Liver (tissue), 9 donors: ENCODE results near the gene POFUT1. TPM values are rescaled to one million over a fixed set of nuclear protein-coding genes. Genes with fewer than 3 reads are reported as not detected.

ENCODE experiments used
- DNase-seq: peaks from one replicate; pipeline ENCODE4 v3.0.0-alpha.2; 2017; ENCODE audit warnings: low spot score
- H3K27ac ChIP-seq, 2 donors: one replicate each; pipeline ENCODE4 v1.7.0; 2013; ENCODE audit warnings: inconsistent platforms in 2 of 2, low read length in 2 of 2, control low read depth in 1 of 2, low read depth in 1 of 2, mild to moderate bottlenecking in 1 of 2
- H3K27me3 ChIP-seq, 4 donors: one replicate each; pipeline versions ENCODE4 v1.6.1 to v1.7.0; 2013; ENCODE audit warnings: low read length in 3 of 4, inconsistent platforms in 1 of 4, mild to moderate bottlenecking in 1 of 4, moderate library complexity in 1 of 4; ENCODE audit not compliant: control insufficient read depth in 4 of 4, insufficient read depth in 4 of 4
- H3K36me3 ChIP-seq, 4 donors: one replicate each; pipeline versions ENCODE4 v1.6.1 to v1.7.0; 2013; ENCODE audit warnings: low read length in 3 of 4, mild to moderate bottlenecking in 3 of 4, low read depth in 1 of 4, moderate library complexity in 1 of 4; ENCODE audit not compliant: control insufficient read depth in 4 of 4, insufficient read depth in 3 of 4
- H3K4me1 ChIP-seq, 4 donors: one replicate each; pipeline versions ENCODE4 v1.6.1 to v1.7.0; 2013; ENCODE audit warnings: low read length in 3 of 4, mild to moderate bottlenecking in 3 of 4, moderate library complexity in 1 of 4; ENCODE audit not compliant: control insufficient read depth in 4 of 4, insufficient read depth in 4 of 4
- H3K4me3 ChIP-seq, 3 donors: one replicate each; pipeline versions ENCODE4 v1.6.1 to v1.7.0; 2013; ENCODE audit warnings: low read length in 3 of 3, control low read depth in 1 of 3, low read depth in 1 of 3, mild to moderate bottlenecking in 1 of 3
- H3K9ac ChIP-seq, 2 donors: one replicate each; pipeline ENCODE4 v1.7.0; 2013; ENCODE audit warnings: low read length in 2 of 2, mild to moderate bottlenecking in 2 of 2, moderate library complexity in 2 of 2, control low read depth in 1 of 2, low read depth in 1 of 2
- H3K9me3 ChIP-seq, 4 donors: one replicate each; pipeline versions ENCODE4 v1.6.1 to v1.7.0; 2013; ENCODE audit warnings: low read length in 3 of 4; ENCODE audit not compliant: control insufficient read depth in 4 of 4
- EGR1 ChIP-seq, 2 donors: IDR thresholded peaks; 2 replicates each; pipeline ENCODE4 v1.6.1; 2016 to 2018; ENCODE audit warnings: antibody characterized with exemption in 2 of 2, low read depth in 2 of 2
- FOXA2 ChIP-seq: IDR thresholded peaks from 2 replicates; pipeline ENCODE4 v1.6.1; 2016; ENCODE audit warnings: antibody characterized with exemption
- GABPA ChIP-seq, 2 donors: IDR thresholded peaks in 1 of 2; conservative IDR thresholded peaks in 1 of 2; 2 replicates each; pipeline ENCODE4 v1.6.1; 2016; ENCODE audit warnings: antibody characterized with exemption in 2 of 2, mild to moderate bottlenecking in 1 of 2, moderate library complexity in 1 of 2
- HNF4A ChIP-seq, 2 donors: conservative IDR thresholded peaks; 2 replicates each; pipeline ENCODE4 v1.6.1; 2016; ENCODE audit warnings: antibody characterized with exemption in 2 of 2, mild to moderate bottlenecking in 2 of 2
- JUND ChIP-seq, 2 donors: IDR thresholded peaks; 2 replicates each; pipeline ENCODE4 v1.6.1; 2016; ENCODE audit warnings: antibody characterized with exemption in 2 of 2
- NR2F2 ChIP-seq: IDR thresholded peaks from 2 replicates; pipeline ENCODE4 v1.6.1; 2016; ENCODE audit warnings: antibody characterized with exemption
- RAD21 ChIP-seq, 2 donors: IDR thresholded peaks; 2 replicates each; pipeline ENCODE4 v1.6.1; 2016; ENCODE audit warnings: antibody characterized with exemption in 2 of 2, mild to moderate bottlenecking in 2 of 2
- RXRA ChIP-seq, 2 donors: IDR thresholded peaks; 2 replicates each; pipeline ENCODE4 v1.6.1; 2017 to 2018; ENCODE audit warnings: antibody characterized with exemption in 2 of 2, mild to moderate bottlenecking in 1 of 2
- SP1 ChIP-seq: IDR thresholded peaks from 2 replicates; pipeline ENCODE4 v1.6.1; 2018; ENCODE audit warnings: antibody characterized with exemption, mild to moderate bottlenecking
- TAF1 ChIP-seq: conservative IDR thresholded peaks from 2 replicates; pipeline ENCODE4 v1.6.1; 2016; ENCODE audit warnings: antibody characterized with exemption, mild to moderate bottlenecking
- WGBS: extraction: QIAGEN DNeasy Blood & Tissue Kit; methylation state at CpG from one replicate; pipeline ENCODE4 v1.1.7; 2013; 5-methylcytosine and 5-hydroxymethylcytosine counted together
- polyA plus RNA-seq, 2 donors: library from polyadenylated mRNA; stranded (reverse) in 1 of 2; unstranded in 1 of 2; fragments of 200-250 nt in 1 of 2; fragments of >200 nt in 1 of 2; fragmentation: Nextera tagmentation in 1 of 2; extraction: Ambion mirVana in 1 of 2; gene quantifications; one replicate each; pipeline versions ENCODE4 v1.2.1 to v1.2.3, GENCODE V29; 2013 to 2015
- total RNA-seq, 2 donors: library from RNA; depleted of rRNA; stranded (reverse); fragments of >200 nt; gene quantifications; one replicate each; pipeline ENCODE4 v1.2.3, GENCODE V29; 2014
- TF ChIP-seq, protein P1 (sequence below): fragments of 150-350 bp; IDR thresholded peaks from 2 replicates; pipeline ENCODE4 v1.5.1; 2017; ENCODE audit warnings: improper control_type of control experiment, low read depth, low read length; ENCODE audit not compliant: missing input control
- TF ChIP-seq, protein P2 (sequence below): IDR thresholded peaks from 2 replicates; pipeline ENCODE4 v1.6.1; 2016; ENCODE audit warnings: antibody characterized with exemption
- TF ChIP-seq, protein P3 (sequence below): IDR thresholded peaks from 2 replicates; pipeline ENCODE4 v1.6.1; 2016; ENCODE audit warnings: antibody characterized with exemption, mild to moderate bottlenecking
- TF ChIP-seq, protein P4 (sequence below): IDR thresholded peaks from 2 replicates; pipeline ENCODE4 v1.6.1; 2016; ENCODE audit warnings: antibody characterized with exemption
- donor health status: healthy.
- donor health status: healthy.
- donor health status: healthy.
- donor health status: healthy.
- donor health status: healthy.

Gene POFUT1
- total and polyA plus RNA-seq, 4 donors = 14.6 to 43.3 (median 24.8) TPM

DNA sequence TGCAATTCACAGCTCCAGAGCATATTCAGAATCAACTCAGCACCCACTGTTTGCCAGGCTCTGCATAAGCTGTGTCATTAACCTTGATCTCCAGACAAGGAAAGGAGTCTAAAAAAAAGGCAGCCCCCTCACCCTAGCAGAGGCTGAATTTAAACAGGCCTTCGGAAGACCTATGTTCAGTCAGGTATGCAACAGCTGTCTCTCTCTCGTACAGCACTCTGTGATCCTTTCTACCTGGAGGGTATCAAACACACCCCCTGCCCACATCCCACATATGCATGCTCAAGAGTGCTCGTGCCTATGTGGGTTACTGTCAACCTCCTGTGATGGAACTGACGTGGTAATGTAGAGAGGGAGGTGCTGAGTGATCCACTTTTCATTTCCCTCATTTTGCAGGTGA is 8.7 kb upstream of the POFUT1 start:
- Histone ChIP-seq H3K27me3 (no peaks in the 10 kb centered on the region), H3K27ac (no peak overlapping the region), H3K4me1 (peaks cover 6 to 32% (median 17%) of the 10 kb centered on the region in 4 donors), H3K36me3 (peaks cover 5 to 32% (median 16%) of the 10 kb centered on the region in 4 donors), H3K9me3 (no peaks in the 10 kb centered on the region), H3K9ac (no peak overlapping the region), H3K4me3 (no peak overlapping the region)
- TF ChIP-seq RAD21 (IDR thresholded peaks at IDR 0.05) = no peak
- TF ChIP-seq, protein P1, sequence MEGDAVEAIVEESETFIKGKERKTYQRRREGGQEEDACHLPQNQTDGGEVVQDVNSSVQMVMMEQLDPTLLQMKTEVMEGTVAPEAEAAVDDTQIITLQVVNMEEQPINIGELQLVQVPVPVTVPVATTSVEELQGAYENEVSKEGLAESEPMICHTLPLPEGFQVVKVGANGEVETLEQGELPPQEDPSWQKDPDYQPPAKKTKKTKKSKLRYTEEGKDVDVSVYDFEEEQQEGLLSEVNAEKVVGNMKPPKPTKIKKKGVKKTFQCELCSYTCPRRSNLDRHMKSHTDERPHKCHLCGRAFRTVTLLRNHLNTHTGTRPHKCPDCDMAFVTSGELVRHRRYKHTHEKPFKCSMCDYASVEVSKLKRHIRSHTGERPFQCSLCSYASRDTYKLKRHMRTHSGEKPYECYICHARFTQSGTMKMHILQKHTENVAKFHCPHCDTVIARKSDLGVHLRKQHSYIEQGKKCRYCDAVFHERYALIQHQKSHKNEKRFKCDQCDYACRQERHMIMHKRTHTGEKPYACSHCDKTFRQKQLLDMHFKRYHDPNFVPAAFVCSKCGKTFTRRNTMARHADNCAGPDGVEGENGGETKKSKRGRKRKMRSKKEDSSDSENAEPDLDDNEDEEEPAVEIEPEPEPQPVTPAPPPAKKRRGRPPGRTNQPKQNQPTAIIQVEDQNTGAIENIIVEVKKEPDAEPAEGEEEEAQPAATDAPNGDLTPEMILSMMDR = no peak
- no peak for TF ChIP-seq TAF1
- no peak for TF ChIP-seq RXRA (IDR thresholded peaks at IDR 0.05)
- no peak for TF ChIP-seq FOXA2
- DNase-seq = no peak
- 92% methylated on average over 4 of the region's 4 CpGs for WGBS

DNA sequence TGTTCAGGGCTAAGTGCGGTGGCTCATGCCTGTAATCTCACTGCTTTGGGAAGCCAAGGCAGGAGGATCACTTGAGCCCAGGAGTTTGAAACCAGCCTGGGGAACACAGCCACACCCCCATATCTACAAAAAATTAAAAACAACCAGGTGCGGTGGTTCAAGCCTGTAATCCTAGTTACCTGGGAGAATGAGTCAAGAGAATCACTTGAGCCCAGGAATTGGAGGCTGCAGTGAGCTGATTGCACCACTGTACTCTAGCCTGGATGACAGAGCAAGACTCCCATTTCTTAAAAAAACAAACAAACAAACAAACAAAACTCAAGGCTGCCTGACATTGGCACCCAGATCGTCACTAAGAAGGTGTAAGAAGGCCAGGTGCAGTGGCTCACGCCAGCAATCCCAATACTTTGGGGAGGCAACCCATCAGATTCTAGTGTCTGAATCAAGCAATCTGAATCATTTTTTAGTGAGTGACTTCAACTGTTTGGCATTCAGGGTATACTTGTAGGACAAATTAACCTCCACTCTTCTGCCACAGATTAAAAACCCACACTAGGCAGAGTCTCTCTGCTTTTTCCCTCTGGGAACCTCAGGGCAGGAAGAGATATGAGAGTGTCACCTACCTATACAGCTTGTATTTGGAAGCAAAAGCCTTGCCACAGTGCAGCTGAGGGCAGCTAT is 6.2 kb upstream of the POFUT1 start:
- no peak for DNase-seq
- H3K36me3 ChIP-seq = peaks cover 5 to 29% (median 15%) of the 10 kb centered on the region in 4 donors
- TF ChIP-seq GABPA (IDR thresholded peaks at IDR 0.05 in 1 of 2, conservative IDR thresholded peaks at IDR 0.05 in 1 of 2) = no peak
- no peak for TF ChIP-seq JUND (IDR thresholded peaks at IDR 0.05)
- no peak for TF ChIP-seq EGR1 (IDR thresholded peaks at IDR 0.05; ENCODE audit: low read depth in 2 of 2)
- WGBS = 92% methylated on average over 4 of the region's 4 CpGs
- H3K9ac ChIP-seq = no peak overlapping the region
- peaks cover 3 to 39% (median 27%) of the 10 kb centered on the region in 4 donors for H3K4me1 ChIP-seq
- no peak overlapping the region for H3K4me3 ChIP-seq
- no peaks in the 10 kb centered on the region for H3K9me3 ChIP-seq
- H3K27me3 ChIP-seq = no peaks in the 10 kb centered on the region
- no peak overlapping the region for H3K27ac ChIP-seq

DNA sequence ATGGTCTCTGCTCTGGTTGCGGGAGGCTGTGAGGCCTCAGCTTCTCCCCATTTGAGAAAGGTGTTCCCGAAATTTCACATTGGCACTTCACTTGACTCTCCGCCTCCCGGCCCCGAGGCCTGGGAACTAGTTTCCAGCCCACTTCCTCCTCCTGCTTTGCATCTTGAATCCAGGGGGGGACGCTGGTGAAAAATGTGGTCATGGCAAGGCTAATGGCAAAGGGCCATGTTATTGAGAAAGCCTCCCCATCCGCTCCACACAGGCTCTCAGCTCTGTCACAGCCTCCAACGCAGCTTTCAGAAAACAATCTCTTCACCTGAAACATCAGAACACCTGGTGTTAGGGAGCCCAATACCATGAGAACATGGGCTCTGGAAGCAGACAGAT is 5.7 kb upstream of the POFUT1 start:
- 74% methylated on average over 8 of the region's 8 CpGs for WGBS
- DNase-seq = no peak
- H3K27me3 ChIP-seq = no peaks in the 10 kb centered on the region
- no peaks in the 10 kb centered on the region for H3K9me3 ChIP-seq
- H3K9ac ChIP-seq = no peak overlapping the region
- H3K36me3 ChIP-seq = peaks cover 3 to 28% (median 14%) of the 10 kb centered on the region in 4 donors
- no peak for TF ChIP-seq HNF4A (conservative IDR thresholded peaks at IDR 0.05)
- TF ChIP-seq, protein P2, sequence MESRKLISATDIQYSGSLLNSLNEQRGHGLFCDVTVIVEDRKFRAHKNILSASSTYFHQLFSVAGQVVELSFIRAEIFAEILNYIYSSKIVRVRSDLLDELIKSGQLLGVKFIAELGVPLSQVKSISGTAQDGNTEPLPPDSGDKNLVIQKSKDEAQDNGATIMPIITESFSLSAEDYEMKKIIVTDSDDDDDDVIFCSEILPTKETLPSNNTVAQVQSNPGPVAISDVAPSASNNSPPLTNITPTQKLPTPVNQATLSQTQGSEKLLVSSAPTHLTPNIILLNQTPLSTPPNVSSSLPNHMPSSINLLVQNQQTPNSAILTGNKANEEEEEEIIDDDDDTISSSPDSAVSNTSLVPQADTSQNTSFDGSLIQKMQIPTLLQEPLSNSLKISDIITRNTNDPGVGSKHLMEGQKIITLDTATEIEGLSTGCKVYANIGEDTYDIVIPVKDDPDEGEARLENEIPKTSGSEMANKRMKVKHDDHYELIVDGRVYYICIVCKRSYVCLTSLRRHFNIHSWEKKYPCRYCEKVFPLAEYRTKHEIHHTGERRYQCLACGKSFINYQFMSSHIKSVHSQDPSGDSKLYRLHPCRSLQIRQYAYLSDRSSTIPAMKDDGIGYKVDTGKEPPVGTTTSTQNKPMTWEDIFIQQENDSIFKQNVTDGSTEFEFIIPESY = no peak
- TF ChIP-seq EGR1 (IDR thresholded peaks at IDR 0.05; ENCODE audit: low read depth in 2 of 2) = no peak
- TF ChIP-seq NR2F2 = no peak
- TF ChIP-seq SP1 = no peak
- no peak for TF ChIP-seq JUND (IDR thresholded peaks at IDR 0.05)
- TF ChIP-seq RAD21 (IDR thresholded peaks at IDR 0.05) = no peak
- TF ChIP-seq, protein P3, sequence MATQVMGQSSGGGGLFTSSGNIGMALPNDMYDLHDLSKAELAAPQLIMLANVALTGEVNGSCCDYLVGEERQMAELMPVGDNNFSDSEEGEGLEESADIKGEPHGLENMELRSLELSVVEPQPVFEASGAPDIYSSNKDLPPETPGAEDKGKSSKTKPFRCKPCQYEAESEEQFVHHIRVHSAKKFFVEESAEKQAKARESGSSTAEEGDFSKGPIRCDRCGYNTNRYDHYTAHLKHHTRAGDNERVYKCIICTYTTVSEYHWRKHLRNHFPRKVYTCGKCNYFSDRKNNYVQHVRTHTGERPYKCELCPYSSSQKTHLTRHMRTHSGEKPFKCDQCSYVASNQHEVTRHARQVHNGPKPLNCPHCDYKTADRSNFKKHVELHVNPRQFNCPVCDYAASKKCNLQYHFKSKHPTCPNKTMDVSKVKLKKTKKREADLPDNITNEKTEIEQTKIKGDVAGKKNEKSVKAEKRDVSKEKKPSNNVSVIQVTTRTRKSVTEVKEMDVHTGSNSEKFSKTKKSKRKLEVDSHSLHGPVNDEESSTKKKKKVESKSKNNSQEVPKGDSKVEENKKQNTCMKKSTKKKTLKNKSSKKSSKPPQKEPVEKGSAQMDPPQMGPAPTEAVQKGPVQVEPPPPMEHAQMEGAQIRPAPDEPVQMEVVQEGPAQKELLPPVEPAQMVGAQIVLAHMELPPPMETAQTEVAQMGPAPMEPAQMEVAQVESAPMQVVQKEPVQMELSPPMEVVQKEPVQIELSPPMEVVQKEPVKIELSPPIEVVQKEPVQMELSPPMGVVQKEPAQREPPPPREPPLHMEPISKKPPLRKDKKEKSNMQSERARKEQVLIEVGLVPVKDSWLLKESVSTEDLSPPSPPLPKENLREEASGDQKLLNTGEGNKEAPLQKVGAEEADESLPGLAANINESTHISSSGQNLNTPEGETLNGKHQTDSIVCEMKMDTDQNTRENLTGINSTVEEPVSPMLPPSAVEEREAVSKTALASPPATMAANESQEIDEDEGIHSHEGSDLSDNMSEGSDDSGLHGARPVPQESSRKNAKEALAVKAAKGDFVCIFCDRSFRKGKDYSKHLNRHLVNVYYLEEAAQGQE = no peak
- TF ChIP-seq RXRA (IDR thresholded peaks at IDR 0.05) = no peak
- no peak for TF ChIP-seq GABPA (IDR thresholded peaks at IDR 0.05 in 1 of 2, conservative IDR thresholded peaks at IDR 0.05 in 1 of 2)
- no peak for TF ChIP-seq TAF1
- TF ChIP-seq, protein P1 = no peak
- no peak for TF ChIP-seq FOXA2
- TF ChIP-seq, protein P4, sequence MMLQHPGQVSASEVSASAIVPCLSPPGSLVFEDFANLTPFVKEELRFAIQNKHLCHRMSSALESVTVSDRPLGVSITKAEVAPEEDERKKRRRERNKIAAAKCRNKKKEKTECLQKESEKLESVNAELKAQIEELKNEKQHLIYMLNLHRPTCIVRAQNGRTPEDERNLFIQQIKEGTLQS = no peak
- H3K4me1 ChIP-seq = peaks cover 3 to 41% (median 29%) of the 10 kb centered on the region in 4 donors
- H3K27ac ChIP-seq = no peak overlapping the region
- H3K4me3 ChIP-seq = no peak overlapping the region
